ENCODE data around the gene POC1B.

DNA sequence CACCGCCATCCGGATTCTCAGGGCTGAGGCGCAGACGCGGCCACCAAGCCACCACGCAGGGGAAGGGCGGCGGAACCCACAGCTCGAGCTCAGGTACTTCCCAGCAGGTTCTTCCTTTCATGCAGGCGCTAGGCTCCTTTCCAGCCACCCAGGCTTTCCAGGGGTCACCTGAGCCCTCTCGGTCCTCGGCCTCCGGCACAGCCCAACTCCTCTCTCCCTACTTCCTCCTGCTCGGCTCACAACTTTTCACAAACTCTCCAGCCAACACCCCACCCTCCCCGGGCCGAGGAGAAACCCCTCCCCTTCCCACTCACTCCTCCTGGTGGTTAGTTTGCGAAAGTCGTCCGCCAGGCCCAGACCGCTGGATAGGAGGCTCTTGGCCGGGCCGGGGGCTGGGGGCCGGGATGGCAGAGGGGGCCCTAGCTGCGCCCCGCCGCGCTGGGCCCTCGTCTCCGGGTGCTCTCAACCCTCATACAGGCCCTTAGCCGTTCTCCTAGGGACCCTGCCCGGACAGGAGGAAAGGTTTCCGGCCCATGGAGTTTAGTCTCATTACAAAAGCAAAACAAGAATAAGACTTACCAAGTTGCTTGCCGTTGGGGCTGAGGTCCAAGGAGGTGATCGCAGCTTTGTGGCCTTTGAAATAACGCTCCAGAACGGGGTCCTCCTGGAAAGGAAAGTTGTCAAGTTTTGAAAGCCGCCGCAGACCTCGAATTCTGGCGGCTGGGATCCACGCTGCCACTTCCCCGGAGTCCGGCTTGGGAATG lies 1.1 kb downstream of the POC1B start, which contains the start of gene GALNT4:
- no peak for TF ChIP-seq EZH2 (IDR thresholded peaks at IDR 0.05; ENCODE audit: low read length)
- TF ChIP-seq, protein P1, sequence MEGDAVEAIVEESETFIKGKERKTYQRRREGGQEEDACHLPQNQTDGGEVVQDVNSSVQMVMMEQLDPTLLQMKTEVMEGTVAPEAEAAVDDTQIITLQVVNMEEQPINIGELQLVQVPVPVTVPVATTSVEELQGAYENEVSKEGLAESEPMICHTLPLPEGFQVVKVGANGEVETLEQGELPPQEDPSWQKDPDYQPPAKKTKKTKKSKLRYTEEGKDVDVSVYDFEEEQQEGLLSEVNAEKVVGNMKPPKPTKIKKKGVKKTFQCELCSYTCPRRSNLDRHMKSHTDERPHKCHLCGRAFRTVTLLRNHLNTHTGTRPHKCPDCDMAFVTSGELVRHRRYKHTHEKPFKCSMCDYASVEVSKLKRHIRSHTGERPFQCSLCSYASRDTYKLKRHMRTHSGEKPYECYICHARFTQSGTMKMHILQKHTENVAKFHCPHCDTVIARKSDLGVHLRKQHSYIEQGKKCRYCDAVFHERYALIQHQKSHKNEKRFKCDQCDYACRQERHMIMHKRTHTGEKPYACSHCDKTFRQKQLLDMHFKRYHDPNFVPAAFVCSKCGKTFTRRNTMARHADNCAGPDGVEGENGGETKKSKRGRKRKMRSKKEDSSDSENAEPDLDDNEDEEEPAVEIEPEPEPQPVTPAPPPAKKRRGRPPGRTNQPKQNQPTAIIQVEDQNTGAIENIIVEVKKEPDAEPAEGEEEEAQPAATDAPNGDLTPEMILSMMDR (optimal IDR thresholded peaks at IDR 0.05 in 1 of 3, IDR thresholded peaks at IDR 0.05 in 1 of 3, conservative IDR thresholded peaks at IDR 0.05 in 1 of 3; ENCODE audit: extremely low read depth in 1 of 3, insufficient read depth in 2 of 3, low read length in 3 of 3) = peak in 2 of 3 experiments; percentile 70 to 81

Data from keratinocyte (primary cell).